GM21786 (cell line): ENCODE results near the gene CFAP77.

ENCODE experiments used
- ATAC-seq: cut with Tn5 transposase; IDR thresholded peaks from one replicate; pipeline ENCODE4 v1.9.1; 2021; ENCODE audit not compliant: unreplicated experiment

CFAP77 gene

GRCh38 chr9:132514011-132514744 is 104.2 kb downstream of the CFAP77 start:
- ATAC-seq: no peak

- no peak for ATAC-seq
Observed at GRCh38 chr9:132514821-132515220, 104.8 kb downstream of the CFAP77 start.

GRCh38 chr9:132516301-132516700 is 106.3 kb downstream of the CFAP77 start:
- ATAC-seq: no peak

GRCh38 chr9:132516911-132517310 is 106.9 kb downstream of the CFAP77 start:
- no peak for ATAC-seq

GRCh38 chr9:132517815-132518550 is 108.0 kb downstream of the CFAP77 start:
- ATAC-seq: no peak

- no peak for ATAC-seq
Observed at GRCh38 chr9:132518626-132519025, 108.6 kb downstream of the CFAP77 start.

GRCh38 chr9:132519033-132519432 is 109.0 kb downstream of the CFAP77 start:
- ATAC-seq: no peak

- no peak for ATAC-seq
Observed at GRCh38 chr9:132520612-132521011, 110.6 kb downstream of the CFAP77 start.

GRCh38 chr9:132525308-132526023 is 115.5 kb downstream of the CFAP77 start:
- no peak for ATAC-seq

- no peak for ATAC-seq
Observed at GRCh38 chr9:132531195-132531594, 121.2 kb downstream of the CFAP77 start.

GRCh38 chr9:132531710-132532570 is 121.9 kb downstream of the CFAP77 start:
- no peak for ATAC-seq

- no peak for ATAC-seq
Observed at GRCh38 chr9:132534832-132535231, 124.8 kb downstream of the CFAP77 start.

- ATAC-seq: no peak
Observed at GRCh38 chr9:132536124-132536523, 126.1 kb downstream of the CFAP77 start.

- no peak for ATAC-seq
Observed at GRCh38 chr9:132537352-132537751, 127.3 kb downstream of the CFAP77 start.

- ATAC-seq: no peak
Observed at GRCh38 chr9:132538071-132538470, 128.1 kb downstream of the CFAP77 start.

GRCh38 chr9:132539096-132539495 is 129.1 kb downstream of the CFAP77 start:
- ATAC-seq: no peak

- no peak for ATAC-seq
Observed at GRCh38 chr9:132541051-132541450, 131.0 kb downstream of the CFAP77 start.

- ATAC-seq: no peak
Observed at GRCh38 chr9:132541870-132542830, 132.1 kb downstream of the CFAP77 start.

GRCh38 chr9:132543251-132543650 is 133.2 kb downstream of the CFAP77 start:
- ATAC-seq: no peak

- no peak for ATAC-seq
Observed at GRCh38 chr9:132543960-132544359, 133.9 kb downstream of the CFAP77 start.
